Measurements from ENCODE around the gene TCF3.
A peak's percentile ranks its signal among the peaks of the same experiment; 100 is the strongest.

The TCF3 gene

DNA sequence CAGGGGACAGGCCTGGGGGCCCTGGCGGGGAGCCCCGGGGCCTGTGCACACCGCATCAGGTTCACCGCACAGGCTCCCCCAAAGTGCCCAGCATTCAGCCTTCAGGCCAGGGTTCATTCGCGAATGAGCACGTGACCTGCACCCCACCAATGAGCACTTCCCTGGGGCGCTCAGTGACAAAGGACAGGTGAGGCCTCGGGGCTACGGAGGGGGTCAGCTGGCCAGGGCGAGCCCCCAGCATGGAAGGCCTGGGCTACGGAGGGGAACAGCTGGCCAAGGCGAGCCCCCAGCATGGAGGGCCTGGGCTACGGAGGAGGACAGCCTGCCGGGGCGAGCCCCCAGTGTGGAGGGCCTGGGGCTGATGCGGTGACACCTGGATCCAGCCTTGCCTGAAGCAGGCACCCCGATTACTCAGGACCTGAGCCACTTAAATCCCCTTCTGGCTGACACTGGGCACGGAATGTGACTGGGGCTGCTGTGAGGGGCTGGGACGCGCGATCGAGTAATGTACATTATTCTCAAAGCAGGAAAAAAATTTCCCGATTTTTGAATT lies 23.1 kb downstream of the TCF3 start:
- no peak for DNase-seq

DNA sequence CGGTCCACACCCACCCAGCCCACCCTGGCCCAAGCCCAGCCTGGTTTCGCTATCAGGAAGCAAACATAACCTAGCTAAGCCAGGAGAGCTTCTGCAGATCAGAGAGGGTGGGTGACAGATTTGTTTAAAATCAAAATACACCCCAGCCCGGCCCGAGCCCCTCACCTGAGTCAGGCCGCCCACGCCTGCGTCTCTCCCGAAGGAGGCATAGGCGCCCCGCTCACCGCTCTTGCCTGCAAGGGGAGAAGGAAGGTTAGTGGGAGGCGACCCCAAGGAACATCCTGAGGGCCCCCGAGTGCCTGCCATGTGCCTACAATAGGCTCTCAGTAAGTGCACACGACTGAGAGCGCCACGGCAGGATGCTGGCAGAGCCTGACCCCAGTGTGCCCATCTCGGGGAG lies 25.2 kb downstream of the TCF3 start:
- no peak for DNase-seq

GRCh38 chr19:1626417-1627010 lies 25.9 kb downstream of the TCF3 start:
- no peak for DNase-seq

GRCh38 chr19:1624458-1624857 lies 28.0 kb downstream of the TCF3 start:
- DNase-seq = peak; percentile 73

GRCh38 chr19:1622541-1622940 lies 29.9 kb downstream of the TCF3 start:
- no peak for DNase-seq

- DNase-seq = no peak
Observed at GRCh38 chr19:1622007-1622406, 30.4 kb downstream of the TCF3 start.

DNA sequence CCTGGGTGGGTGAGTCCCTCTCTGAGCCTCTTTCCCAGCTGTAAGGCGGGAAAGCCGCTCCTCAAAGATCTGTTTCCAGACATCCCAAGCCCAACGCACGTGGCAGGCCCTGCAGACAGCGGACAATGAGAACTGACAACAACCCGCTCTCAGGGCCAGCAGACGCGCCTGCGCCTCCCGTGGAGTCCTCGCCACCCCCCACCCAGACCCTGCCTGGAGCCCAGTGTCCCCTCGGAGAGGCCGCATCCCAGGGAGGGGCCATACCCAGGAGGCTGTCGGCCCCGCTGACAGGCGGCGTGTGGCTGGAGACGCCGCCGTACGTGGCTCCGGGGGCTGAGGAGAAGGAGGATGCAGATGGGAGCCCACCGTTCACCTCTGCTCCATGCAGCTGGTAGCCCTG lies 30.8 kb downstream of the TCF3 start:
- no peak for DNase-seq

DNA sequence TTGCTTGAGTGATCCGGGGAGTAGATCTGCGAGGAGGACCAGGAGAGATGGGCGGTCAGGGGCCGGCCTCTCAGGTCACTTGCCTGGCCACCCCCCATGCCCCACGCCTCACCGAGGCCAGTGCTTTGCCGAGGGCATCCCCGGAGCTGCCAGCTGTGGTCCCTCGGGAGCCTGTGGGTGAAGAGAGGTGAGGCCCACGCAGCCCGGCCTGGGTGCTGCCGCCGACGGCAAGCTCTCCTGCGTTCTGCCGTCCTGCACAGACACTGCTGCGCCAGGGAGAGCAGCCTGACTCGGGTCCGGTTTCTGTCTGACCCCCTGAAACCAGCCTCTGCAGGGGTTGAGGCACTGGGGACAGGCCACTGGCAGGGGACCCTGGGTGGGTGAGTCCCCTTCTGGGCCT lies 31.4 kb downstream of the TCF3 start:
- DNase-seq = no peak

GRCh38 chr19:1620502-1620901 lies 31.9 kb downstream of the TCF3 start:
- no peak for DNase-seq

DNA sequence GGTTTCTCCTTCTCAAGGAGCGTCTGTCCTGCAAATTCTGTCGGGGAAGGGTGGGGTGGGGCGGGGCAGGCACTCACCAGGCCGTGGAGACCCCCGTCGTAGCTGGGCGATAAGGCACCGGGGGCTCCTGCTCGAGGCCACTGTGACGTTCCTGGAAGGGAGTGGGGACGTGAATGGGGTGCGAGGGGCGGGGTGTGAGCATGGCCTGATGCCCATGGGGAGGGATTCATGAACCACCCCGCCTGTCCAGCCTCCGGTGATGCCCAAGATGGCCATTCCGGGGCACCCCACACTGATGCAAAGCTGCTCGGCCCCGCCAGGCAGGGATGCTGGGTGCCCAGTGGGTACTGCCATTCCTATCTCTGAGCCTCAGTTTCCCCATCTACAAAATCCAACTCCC lies 32.7 kb downstream of the TCF3 start:
- no peak for DNase-seq

DNA sequence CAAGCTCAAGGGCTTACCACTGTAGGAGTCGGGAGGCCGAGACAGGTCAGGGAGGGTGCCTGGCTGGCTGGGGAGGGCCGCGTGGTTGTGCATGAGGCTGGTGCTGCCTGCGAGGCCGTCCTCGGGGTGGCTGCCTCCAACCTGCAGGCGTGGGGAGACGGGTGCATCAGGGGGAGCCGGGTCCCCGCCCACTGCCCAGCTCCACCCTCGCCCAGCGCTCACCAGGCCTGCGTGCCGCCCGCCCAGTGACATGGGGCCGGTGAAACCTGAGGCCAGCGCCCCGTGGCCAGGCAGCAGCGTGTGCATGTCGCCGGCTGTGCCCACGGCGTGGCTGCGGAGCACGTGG lies 33.3 kb downstream of the TCF3 start:
- DNase-seq = no peak

DNA sequence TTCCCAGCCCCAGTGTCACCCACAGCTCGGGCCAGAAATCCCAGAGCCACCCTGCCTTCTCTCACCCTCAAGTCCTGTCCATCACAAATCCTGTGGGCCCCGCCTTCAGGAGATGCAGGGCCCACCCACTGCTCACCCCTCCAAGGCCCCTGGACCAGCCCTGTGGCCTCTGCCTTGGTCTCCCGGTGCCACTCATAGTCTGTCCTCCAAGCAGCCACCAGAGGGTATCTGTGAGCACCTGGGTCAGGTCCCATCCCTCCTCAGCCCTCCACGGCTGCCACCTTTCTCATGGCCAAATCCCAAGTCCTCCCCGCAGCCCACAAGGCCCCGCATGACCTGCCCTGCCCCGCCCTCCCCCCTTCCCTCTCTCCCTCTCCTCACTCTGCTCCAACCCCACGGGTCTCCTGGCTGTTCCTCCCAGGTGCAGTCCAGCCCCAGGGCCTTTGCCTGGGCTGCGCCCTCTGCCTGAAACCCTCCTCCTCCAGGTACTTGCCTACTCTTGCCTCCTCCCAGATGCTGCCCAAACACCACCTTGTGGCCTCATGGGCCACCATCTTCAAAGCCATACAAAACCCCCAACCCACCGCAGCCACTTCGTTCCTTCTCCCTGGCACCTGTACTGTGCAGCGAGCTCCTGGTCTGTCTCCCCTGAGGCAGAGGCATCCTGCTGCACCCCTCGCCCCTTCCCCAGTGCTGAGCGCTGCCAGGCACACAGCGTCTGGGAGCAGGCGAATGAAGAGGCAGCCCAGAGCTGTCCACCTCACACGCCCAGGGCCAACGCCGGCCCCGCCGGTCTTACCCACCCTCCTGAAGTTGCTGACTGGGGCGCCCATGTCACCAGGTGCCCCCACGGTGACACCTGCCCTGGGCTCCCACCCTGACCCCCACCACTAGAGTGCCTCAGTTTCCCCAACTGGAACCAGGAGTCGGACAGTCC lies 34.0 kb downstream of the TCF3 start:
- DNase-seq = peak; percentile 59

DNA sequence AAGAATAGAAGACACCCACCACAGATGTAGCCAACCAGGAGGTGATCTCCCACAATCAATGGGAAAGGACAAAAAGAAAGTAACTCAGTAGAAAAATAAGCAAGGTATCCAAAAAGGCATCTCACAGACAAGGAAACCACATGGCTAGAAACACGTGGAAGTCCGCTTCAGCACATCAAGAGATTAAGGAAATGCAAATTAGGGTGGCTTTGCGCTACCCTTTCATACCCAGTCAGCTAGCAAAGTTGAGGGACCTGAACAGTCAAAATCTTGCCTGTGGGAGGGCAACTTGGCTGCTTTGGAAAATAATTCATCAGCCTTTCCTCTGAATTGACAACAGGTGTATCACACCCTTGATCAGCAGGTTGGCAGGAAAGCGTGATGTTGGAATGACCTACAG lies 35.5 kb downstream of the TCF3 start:
- no peak for DNase-seq

DNA sequence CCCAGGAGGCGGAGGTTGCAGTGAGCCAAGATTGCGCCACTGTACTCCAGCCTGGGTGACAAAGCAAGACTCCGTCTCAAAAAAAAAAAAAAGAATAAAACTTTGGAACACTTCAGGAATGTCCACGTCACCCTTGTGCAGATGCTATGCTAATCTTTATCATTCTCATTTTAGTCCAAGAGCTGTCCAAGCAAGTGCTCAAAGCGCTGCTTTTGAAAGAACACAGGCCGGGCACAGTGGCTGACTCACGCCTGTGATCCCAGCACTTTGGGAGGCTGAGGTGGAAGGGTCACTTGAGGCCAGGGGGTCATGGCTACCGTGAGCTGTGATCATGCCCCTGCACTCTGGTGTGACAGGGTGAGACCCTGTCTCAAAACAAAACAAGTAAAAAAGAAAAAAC lies 36.0 kb downstream of the TCF3 start:
- no peak for DNase-seq

- no peak for DNase-seq
Observed at GRCh38 chr19:1615156-1615765, 37.2 kb downstream of the TCF3 start.

GRCh38 chr19:1613808-1614570 lies 38.4 kb downstream of the TCF3 start:
- no peak for DNase-seq

DNA sequence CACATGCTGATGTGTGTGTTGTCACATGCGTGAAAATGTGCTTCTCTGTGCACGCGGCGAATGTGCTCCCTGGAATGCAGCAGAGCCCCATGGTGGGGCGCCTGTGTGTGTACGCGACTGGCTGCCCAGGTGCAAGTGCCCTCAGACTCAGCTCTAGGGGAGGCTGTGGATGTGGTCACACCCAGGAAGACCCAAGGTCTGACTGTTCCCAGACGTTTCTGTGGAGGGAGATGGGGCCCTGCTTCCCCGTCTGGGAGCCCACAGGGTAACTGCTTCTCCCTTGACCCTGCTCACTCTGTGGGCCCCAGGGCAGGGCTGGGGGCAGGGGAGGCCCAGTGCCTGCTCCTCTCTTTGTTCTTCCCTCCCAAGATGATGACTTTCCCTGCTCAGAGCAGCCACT lies 39.3 kb downstream of the TCF3 start:
- no peak for DNase-seq

- DNase-seq = no peak
Observed at GRCh38 chr19:1612114-1613086, 40.0 kb downstream of the TCF3 start.

- DNase-seq = no peak
Observed at GRCh38 chr19:1611353-1611752, 41.1 kb downstream of the TCF3 start.

DNA sequence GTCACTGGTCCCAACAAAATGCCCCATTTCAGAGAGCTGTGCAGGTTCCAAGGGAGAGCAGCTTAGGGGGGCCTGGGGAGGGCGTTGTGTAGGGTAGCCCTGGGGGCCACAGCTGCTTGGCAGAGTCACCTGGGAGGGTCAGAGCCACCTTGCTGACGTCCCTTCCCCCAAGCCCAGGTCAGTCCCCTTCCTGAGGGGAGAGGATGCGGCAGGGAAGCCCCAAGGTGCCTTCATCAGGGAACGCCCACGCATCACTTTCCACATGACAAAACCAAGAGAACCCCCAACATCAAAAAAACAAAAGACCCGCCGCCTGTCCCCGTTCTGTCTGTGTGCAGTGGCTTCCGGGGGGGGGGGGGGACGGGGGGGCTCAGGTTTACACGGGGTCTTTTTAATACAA lies 41.8 kb downstream of the TCF3 start:
- no peak for DNase-seq

GRCh38 chr19:1609680-1610474 lies 42.5 kb downstream of the TCF3 start:
- no peak for DNase-seq

All from hematopoietic multipotent progenitor cell treated with erythropoietin and hydrocortisone succinate and interleukin-3 and kit ligand, for 8 days (in vitro differentiated cells).